Neural progenitor cell (in vitro differentiated cells): ENCODE data around the gene MIDN. TPM values are rescaled to one million over a fixed set of nuclear protein-coding genes. Genes with fewer than 3 reads are reported as not detected.

Source experiments
- DNase-seq: peaks from one replicate; pipeline ENCODE4 v3.0.0-alpha.2; 2016; ENCODE audit warnings: low spot score
- H2AFZ ChIP-seq: fragments of 200-600 bp; sonication (generic); replicated peaks from 2 replicates; pipeline ENCODE4 v1.6.1; 2016; ENCODE audit warnings: antibody characterized with exemption
- H3F3A ChIP-seq: fragments of 200-600 bp; sonication (generic); 2 replicates; pipeline ENCODE4 v1.6.1; 2016; ENCODE audit warnings: antibody characterized with exemption, low read depth
- H3K27ac ChIP-seq: fragments of 200-600 bp; sonication (generic); 2 replicates; pipeline ENCODE4 v1.5.1; 2016; ENCODE audit warnings: mild to moderate bottlenecking
- H3K27me3 ChIP-seq: fragments of 200-600 bp; sonication (generic); 2 replicates; pipeline ENCODE4 v1.6.1; 2016; ENCODE audit warnings: mild to moderate bottlenecking, moderate library complexity
- H3K36me3 ChIP-seq: fragments of 200-600 bp; sonication (generic); 2 replicates; pipeline ENCODE4 v1.5.1; 2016
- H3K4me1 ChIP-seq: fragments of 200-600 bp; sonication (generic); 2 replicates; pipeline ENCODE4 v1.6.1; 2016; ENCODE audit warnings: mixed run types
- H3K4me2 ChIP-seq: fragments of 200-600 bp; sonication (generic); 2 replicates; pipeline ENCODE4 v1.6.1; 2016
- H3K4me3 ChIP-seq: fragments of 200-600 bp; sonication (generic); 2 replicates; pipeline ENCODE4 v1.5.1; 2016
- H3K79me2 ChIP-seq: fragments of 200-600 bp; sonication (generic); 2 replicates; pipeline ENCODE4 v1.6.1; 2016; ENCODE audit warnings: low read depth
- H3K9ac ChIP-seq: fragments of 200-600 bp; sonication (generic); 2 replicates; pipeline ENCODE4 v1.6.1; 2016
- H3K9me3 ChIP-seq: fragments of 200-600 bp; sonication (generic); 2 replicates; pipeline ENCODE4 v1.5.1; 2016; ENCODE audit warnings: low read depth
- H4K20me1 ChIP-seq: fragments of 200-600 bp; sonication (generic); 2 replicates; pipeline ENCODE4 v1.6.1; 2016; ENCODE audit warnings: low read depth
- H3K27ac Mint-ChIP-seq: 3 replicates; pipeline ENCODE4 v1.8.0; 2021; ENCODE audit warnings: mixed read lengths
- H3K27me3 Mint-ChIP-seq: 2 replicates; pipeline ENCODE4 v1.8.0; 2022; ENCODE audit warnings: low read depth, mild to moderate bottlenecking, inconsistent platforms, moderate library complexity, mixed read lengths; ENCODE audit not compliant: insufficient read depth
- H3K36me3 Mint-ChIP-seq: 3 replicates; pipeline ENCODE4 v1.8.0; 2021; ENCODE audit warnings: mixed read lengths
- H3K4me1 Mint-ChIP-seq: 3 replicates; pipeline ENCODE4 v1.8.0; 2021; ENCODE audit warnings: mixed read lengths
- H3K4me3 Mint-ChIP-seq: 3 replicates; pipeline ENCODE4 v1.8.0; 2021; ENCODE audit warnings: mild to moderate bottlenecking, moderate library complexity, mixed read lengths
- H3K9me3 Mint-ChIP-seq: 3 replicates; pipeline ENCODE4 v1.8.0; 2020; ENCODE audit warnings: mixed read lengths
- EZH2 ChIP-seq: fragments of 200-600 bp; sonication (generic); IDR thresholded peaks from 2 replicates; pipeline ENCODE4 v1.6.1; 2017; ENCODE audit warnings: antibody characterized with exemption, mild to moderate bottlenecking, moderate library complexity
- EZH2phosphoT487 ChIP-seq: fragments of 200-600 bp; sonication (generic); IDR thresholded peaks from 2 replicates; pipeline ENCODE4 v1.6.1; 2017; ENCODE audit warnings: antibody characterized with exemption
- total RNA-seq: library from RNA; depleted of rRNA; stranded (reverse); fragments of >200 nt; gene quantifications from 2 replicates; pipeline ENCODE4 v1.2.3, GENCODE V29; 2015; ENCODE audit warnings: low replicate concordance
- TF ChIP-seq, protein P1 (sequence below): fragments of 200-600 bp; sonication (generic); IDR thresholded peaks from 2 replicates; pipeline ENCODE4 v1.5.1; 2017; ENCODE audit warnings: antibody characterized with exemption, mild to moderate bottlenecking

MIDN gene
- total RNA-seq, 1 donor from 2014 or later: 16.1 TPM

DNA sequence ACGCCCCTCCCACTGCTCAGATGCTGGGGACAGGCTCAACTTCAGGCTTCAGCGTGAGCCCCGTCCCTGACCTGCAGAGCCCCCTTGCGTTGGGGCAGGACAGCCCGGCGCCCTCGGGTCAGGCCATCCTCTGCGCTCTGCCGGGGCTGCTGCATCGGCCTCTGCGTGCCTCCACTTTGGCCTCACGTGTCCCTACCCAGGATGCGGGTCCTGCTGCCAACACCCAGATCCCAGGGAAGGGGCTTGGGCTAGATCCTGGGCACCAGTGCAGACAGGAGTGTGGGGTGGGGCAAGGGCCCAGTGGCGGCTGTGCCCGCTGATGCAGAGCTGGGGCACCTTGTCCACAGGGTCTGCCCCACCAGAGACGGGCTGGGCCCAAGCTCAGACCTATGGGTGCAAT lies 23.5 kb upstream of the MIDN start:
- no peaks in the 10 kb centered on the region for H3K27me3 Mint-ChIP-seq
- no peak overlapping the region for H3K9ac ChIP-seq
- no peaks in the 10 kb centered on the region for H3K36me3 ChIP-seq

DNA sequence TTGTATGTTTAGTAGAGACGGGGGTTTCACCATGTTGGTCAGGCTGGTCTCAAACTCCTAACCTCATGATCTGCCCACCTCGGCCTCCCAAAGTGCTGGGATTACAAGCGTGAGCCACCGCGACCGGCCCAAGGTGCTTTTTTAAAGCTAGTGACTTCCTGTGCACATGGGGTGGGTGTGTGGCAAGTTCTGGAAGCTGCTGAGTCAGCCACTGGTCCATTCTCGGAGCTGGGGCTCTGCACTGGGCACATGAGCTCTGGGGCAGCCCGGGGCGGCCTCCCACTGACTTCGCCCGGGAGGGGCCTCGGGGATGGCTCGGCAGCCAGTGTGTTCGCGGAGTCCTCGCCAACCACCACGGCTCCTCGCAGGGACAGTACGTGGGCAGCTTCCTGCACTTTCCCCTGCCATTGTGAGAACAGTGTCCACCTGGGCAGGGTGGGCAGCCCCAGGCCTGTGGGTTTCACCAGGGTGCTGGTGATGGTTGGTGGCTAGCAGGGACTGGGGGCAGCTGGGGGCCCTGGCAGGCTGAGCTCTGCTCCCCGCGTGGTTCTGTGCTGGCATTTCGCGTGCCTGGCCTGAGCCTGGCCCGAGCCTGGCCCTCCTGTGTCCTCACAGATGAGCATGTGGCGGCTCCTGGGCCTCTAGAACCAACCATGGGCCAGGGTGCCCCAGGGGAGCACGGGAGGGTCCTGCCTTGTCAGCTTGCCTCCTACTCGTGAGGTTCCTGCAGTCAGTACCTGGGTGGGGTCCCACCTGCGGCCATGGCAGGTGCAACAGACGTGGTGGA lies 22.8 kb upstream of the MIDN start:
- H3K4me3 ChIP-seq: no peak overlapping the region
- peaks cover 5% of the 10 kb centered on the region for H3F3A ChIP-seq
- no peak overlapping the region for H3K4me2 ChIP-seq
- Mint-ChIP-seq H3K4me3 (no peak overlapping the region), H3K9me3 (no peaks in the 10 kb centered on the region), H3K36me3 (peaks cover 2% of the 10 kb centered on the region), H3K27ac (no peak overlapping the region), H3K4me1 (no peaks in the 10 kb centered on the region), H3K27me3 (no peaks in the 10 kb centered on the region)
- H3K27ac ChIP-seq: peak overlapping the region; percentile 20
- H3K36me3 ChIP-seq: no peaks in the 10 kb centered on the region
- no peaks in the 10 kb centered on the region for H3K27me3 ChIP-seq
- H3K79me2 ChIP-seq: no peaks in the 10 kb centered on the region
- DNase-seq: no peak
- no peak overlapping the region for H2AFZ ChIP-seq
- H3K9me3 ChIP-seq: no peaks in the 10 kb centered on the region
- no peaks in the 10 kb centered on the region for H3K4me1 ChIP-seq
- TF ChIP-seq EZH2 (no peak), EZH2phosphoT487 (no peak)
- TF ChIP-seq, protein P1, sequence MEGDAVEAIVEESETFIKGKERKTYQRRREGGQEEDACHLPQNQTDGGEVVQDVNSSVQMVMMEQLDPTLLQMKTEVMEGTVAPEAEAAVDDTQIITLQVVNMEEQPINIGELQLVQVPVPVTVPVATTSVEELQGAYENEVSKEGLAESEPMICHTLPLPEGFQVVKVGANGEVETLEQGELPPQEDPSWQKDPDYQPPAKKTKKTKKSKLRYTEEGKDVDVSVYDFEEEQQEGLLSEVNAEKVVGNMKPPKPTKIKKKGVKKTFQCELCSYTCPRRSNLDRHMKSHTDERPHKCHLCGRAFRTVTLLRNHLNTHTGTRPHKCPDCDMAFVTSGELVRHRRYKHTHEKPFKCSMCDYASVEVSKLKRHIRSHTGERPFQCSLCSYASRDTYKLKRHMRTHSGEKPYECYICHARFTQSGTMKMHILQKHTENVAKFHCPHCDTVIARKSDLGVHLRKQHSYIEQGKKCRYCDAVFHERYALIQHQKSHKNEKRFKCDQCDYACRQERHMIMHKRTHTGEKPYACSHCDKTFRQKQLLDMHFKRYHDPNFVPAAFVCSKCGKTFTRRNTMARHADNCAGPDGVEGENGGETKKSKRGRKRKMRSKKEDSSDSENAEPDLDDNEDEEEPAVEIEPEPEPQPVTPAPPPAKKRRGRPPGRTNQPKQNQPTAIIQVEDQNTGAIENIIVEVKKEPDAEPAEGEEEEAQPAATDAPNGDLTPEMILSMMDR: no peak
- H4K20me1 ChIP-seq: peaks cover 35% of the 10 kb centered on the region
- no peak overlapping the region for H3K9ac ChIP-seq

More for the DNA sequence above, 23.5 kb upstream of the MIDN start:
- Histone ChIP-seq H3F3A (peaks cover 5% of the 10 kb centered on the region), H3K27me3 (no peaks in the 10 kb centered on the region), H3K4me3 (no peak overlapping the region), H3K4me1 (no peaks in the 10 kb centered on the region), H3K27ac (no peak overlapping the region), H3K79me2 (no peaks in the 10 kb centered on the region), H2AFZ (no peak overlapping the region), H3K9me3 (no peaks in the 10 kb centered on the region), H4K20me1 (peaks cover 38% of the 10 kb centered on the region), H3K4me2 (no peak overlapping the region)
- H3K9me3 Mint-ChIP-seq: no peaks in the 10 kb centered on the region
- TF ChIP-seq EZH2phosphoT487 (no peak), EZH2 (no peak)
- TF ChIP-seq, protein P1: no peak
- no peaks in the 10 kb centered on the region for H3K4me1 Mint-ChIP-seq
- no peak overlapping the region for H3K4me3 Mint-ChIP-seq
- DNase-seq: no peak
- no peak overlapping the region for H3K27ac Mint-ChIP-seq
- peaks cover 2% of the 10 kb centered on the region for H3K36me3 Mint-ChIP-seq

DNA sequence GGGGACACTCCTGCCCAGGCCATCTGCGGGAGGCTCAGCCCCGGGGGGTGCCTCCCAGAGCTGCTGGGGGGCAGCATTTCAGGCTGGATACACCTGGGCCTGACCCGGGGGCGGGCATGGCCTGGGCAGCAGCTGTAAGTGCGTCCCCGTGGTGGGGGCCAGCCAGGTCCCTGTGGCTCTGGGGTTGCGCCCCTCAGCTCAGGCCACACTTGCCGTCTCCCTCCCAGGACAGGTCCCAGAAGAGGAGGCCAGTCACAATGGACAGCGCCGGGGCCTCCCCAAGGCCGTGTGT lies 22.2 kb upstream of the MIDN start:
- Mint-ChIP-seq H3K4me3 (no peak overlapping the region), H3K27ac (no peak overlapping the region), H3K9me3 (no peaks in the 10 kb centered on the region), H3K4me1 (no peaks in the 10 kb centered on the region), H3K36me3 (peaks cover 2% of the 10 kb centered on the region), H3K27me3 (no peaks in the 10 kb centered on the region)
- Histone ChIP-seq H4K20me1 (peaks cover 34% of the 10 kb centered on the region), H3K9me3 (no peaks in the 10 kb centered on the region), H2AFZ (no peak overlapping the region), H3K27ac (peak overlapping the region; percentile 20), H3F3A (peaks cover 5% of the 10 kb centered on the region), H3K36me3 (no peaks in the 10 kb centered on the region), H3K27me3 (no peaks in the 10 kb centered on the region), H3K4me1 (no peaks in the 10 kb centered on the region), H3K9ac (no peak overlapping the region), H3K4me2 (no peak overlapping the region), H3K4me3 (no peak overlapping the region), H3K79me2 (no peaks in the 10 kb centered on the region)
- no peak for DNase-seq
- TF ChIP-seq EZH2phosphoT487 (no peak), EZH2 (no peak)
- TF ChIP-seq, protein P1: no peak
